HG03139 (cell line): ENCODE data around the gene COX4I2.
"Not testable (repeated sequence)": the region's sequence is repeated elsewhere in the genome, so short reads cannot be mapped to it uniquely, and the experiment has no call there.

Experiments used
- ATAC-seq: cut with Tn5 transposase; IDR thresholded peaks from one replicate; pipeline ENCODE4 v1.9.1; 2021; ENCODE audit not compliant: unreplicated experiment

Gene COX4I2

DNA sequence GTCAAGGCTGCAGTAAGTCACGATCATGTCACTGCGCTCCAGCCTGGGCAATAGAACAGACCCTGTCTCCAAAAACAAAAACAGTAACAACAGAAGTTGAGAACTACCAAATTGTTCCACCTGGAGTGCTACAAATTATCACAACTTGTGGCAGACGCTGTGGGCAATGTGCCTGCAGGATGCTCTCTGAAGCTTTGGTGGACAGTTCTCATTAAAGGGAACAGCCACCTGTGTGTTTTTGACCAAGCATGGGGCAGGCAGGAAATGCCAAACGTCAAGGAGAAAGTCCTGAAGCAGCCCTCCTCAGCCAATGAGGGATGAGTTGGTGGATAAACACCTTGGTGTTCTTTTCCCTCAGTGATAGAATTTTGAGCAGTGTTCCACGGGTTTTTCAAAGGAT is 15.8 kb downstream of the COX4I2 start:
- ATAC-seq = no peak

DNA sequence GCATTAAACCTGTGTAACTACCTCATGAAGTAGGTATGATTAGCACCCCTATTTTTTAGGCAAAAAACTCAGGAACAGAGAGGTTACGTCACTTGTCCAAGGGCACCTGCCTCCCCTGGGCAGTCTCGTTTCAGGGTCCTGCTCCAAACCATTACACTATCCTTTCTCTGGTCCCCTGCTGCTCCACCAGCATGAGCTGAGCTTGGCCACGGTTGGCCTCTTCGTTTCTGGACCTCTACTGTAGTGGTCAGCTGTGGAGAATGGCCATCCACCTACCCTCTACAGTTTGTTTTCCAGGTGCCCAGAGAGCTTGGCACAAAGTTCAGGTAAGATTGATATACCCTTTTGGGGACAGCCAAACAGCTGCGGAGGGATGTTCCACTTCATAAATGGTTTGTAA is 16.8 kb downstream of the COX4I2 start:
- no peak for ATAC-seq

DNA sequence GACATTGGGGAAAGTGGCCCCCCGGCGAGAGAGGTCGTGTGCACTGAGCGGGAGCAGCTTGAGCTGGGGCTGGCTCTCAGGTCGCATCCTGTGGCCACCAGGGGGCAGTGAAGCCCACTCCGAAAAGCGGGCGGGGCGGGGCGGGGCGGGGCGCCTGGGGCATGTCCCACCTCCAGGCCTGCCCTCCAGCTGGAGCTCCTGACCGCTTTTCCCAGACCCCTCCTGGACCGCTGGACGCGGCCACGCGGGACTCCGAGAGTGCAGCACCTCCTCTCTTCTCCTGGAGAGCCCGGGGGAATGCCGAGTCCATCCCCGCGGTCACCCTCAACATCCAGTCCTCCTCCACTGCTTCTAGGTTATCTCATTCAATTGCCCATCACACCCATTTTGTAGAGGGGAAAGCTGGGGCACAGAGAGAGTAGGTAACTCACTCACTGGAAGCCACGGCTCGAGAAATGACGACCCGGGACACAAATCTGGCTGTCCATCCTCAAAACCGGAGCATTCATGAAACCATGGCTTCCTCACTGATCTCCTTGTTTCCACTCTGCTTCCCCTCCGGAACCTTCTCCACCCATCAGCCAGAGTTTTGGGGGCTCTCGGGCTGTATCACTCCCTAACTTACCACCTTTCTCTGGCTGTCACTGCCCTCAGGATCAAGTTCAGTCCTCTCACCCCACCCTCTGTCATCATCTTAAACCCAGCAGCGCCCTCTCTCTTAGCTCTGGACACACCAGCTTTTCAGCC is 24.1 kb downstream of the COX4I2 start:
- peak; percentile 63 for ATAC-seq

DNA sequence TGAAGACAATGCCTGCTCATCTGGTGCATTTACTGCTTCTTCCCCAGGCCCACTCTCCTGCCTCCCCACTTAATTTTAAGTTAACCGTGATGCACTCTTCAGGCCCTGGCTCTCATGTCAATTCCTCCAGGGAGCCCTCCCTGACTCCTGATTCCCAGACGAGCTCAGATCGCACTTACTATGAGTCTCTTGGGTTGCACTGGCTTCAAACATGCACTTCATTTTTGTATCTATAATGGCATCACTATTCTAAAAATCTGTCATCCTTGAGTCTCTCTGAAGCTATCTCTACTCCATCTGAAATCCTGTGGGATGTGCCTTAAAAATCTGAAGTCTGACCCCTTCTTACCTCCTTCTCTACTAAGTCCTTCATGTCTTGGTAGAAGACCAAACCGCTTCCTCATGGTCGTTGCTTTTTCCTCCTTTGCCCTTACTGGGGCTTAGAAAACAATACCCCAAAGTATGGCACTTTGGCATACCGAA is 24.7 kb downstream of the COX4I2 start:
- no peak for ATAC-seq

DNA sequence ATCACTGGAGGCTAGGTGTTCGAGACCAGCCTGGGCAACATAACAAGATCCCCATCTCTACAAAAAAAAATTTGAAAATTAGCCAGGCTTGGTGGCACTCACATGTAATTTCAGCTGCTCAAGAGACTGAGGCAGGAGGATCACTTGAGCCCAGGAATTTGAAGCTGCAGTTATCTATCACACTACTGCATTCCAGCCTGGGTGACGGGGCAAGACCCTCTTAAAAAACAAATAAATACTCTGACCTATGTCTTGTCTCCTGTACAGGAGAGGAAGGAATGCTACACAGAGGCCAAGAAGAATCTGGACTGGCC is 25.8 kb downstream of the COX4I2 start:
- no peak for ATAC-seq

DNA sequence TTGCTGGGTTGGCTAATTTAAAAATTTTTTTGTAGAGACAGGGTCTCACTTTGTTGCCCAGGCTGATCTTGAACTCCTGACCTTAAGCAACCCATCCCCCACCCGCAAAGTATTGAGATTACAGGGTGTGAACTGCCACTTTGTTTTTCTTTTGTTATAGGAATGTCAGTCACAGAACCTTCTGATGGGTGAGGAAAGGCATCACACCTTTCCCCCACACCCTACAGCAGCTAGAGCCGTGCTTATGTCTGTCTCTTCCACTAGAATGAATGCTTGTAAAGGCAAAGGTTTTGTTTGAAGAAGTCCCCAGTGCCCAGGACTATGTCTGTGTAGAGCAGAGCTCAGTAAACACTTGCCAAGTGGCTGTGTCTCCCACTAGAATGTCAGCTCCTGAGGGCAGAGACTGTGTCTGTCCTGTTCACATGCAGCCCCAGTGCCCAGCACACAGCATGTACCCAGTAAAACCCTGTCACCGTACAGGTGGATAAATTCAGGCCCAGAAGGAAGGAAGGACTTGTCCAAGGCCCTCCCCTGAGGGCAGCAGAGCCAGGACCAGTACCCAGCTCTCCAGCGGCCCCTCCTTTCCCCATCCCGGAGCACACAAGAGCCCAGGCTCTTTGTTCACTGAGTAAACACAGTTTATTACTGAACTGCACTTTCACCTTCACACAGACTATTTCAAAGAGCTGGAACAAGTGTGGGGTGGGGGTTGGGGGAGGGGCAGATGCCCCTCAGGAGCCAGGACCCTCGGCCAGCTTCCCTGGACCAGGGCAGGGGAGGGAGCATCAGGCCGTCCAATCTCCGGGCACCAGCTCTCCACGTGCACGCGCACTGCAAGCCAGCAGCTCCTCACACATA is 26.4 kb downstream of the COX4I2 start:
- no peak for ATAC-seq

DNA sequence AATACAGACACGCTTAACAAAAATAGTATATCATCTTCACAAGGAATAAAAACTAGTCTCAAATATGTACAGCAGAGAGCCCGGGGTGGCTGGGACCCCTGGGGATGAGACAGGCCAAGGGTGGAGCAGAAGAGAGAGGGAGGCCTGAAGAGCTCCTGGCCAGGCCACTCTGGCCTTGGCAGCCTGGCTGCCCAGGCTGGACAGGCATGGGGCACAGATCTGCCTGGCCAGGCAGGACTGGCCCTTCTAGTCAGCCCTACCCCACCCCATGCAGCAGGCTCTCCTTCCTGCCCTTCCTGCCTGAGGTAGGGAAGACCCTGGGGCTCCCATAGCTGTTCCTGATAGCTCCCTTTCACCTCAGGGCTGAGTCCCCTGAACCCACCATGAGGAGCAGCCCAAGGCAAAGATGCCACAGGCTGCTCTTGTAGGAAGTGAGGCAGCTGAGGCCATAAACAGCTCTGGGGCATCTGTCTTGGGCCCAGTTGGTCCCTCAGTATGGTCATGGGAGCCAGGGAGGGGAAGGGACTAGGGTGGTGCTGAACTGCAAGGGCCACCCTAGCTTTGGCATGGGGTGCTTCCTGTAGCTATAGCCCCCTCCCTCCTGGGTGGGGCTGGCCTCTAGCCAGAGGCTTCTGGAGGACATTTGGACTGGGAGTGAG is 27.1 kb downstream of the COX4I2 start:
- no peak for ATAC-seq

DNA sequence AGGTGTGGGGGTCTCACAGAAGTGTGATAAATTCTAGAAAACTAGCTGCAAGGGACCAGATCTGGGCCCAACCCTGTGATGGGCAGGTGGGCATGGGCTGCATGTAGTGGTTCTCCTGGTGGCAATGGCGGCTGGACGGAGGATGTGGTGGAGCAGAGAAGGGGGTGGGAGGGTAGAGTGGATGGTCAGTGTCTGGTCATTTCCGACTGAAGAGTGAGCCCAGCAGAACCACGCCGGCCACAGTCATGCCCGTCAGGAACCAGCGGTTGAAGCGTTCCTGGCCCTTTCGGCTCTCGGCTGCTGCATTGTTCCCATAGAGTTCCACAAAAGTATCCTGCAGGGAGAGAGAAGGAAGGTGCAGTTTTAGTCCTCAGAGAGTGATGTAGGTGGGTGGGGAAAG is 28.0 kb downstream of the COX4I2 start:
- ATAC-seq = no peak

DNA sequence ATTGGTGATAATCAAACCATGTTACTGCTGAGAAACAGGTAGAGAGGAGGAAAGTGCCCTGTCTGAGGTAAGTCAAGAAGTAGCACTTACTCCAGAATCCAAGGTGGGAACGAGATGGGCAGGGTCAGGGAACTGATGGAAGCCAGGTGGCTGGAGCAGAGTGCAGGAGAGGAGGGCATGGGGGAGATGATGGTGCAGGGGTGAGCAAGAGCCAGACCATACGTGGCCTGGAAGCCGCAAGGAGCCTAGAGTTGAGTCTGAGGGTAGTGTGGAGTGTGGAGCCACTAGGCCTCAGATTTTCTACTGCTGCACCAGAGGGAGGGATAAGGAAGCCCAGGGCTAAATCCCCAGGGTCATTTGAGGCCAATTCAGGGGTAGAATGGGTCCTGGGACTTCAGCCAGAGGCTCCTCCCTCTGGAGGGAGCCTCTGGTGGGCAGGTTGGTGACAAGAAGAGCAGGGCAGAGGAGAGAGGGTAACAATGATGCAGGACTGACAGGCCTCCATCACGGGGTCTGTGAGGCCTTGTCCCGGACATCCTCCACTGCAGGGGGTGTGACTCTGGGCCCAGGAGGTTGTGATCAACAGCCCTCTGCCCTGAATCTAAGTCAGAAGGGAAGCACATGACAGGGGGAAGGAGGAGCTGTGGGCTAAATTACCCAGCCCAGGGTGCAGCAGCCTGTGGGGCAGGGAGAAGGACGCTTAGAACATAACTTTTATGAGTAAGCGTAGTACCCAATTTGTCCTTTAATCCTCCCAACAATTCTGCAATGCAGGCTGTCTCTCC is 28.7 kb downstream of the COX4I2 start:
- ATAC-seq = no peak

DNA sequence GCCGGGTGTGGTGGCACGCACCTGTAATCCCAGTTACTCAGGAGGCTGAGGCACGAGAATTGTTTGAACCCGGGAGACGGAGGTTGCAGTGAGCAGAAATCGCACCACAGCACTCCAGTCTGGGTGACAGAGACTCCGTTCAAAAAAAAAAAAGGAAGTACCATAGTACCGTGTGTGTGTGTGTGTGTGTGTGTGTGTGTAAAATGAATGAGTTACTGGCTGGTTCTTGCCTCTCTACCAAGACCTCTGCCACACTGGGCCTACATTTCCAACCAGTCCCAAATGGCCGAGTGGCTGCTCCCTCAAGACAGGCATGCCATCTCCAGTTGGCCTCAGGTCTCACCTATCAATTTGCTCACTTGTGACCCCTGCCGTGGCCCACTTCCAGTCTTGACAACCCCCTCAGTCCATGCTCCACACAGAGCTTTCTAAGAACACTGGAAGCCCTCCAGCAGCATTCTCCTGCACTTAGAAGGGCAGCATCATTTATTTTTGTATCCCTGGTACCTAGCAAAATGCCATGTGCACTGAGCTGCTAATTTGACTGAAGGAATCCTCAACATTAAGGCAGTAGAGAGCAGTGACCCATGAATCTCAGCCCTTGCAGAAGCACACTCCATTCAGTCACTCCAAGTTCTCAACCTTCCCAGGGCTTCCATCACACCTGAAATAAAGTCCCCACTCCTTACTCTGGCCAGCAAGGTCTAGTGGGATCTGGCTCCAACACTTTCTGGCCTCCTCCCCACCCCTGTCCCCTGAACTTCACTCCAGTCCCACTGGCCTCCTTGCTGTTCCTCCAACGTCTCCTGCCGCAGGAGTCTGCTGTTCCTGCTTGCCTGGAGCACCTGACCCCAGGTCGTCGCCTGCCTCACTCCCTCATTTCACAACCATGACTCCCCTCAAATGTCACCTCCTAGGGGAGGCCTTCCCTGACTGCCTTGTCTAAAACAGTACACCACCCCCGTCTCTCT is 29.9 kb downstream of the COX4I2 start:
- ATAC-seq = no peak

DNA sequence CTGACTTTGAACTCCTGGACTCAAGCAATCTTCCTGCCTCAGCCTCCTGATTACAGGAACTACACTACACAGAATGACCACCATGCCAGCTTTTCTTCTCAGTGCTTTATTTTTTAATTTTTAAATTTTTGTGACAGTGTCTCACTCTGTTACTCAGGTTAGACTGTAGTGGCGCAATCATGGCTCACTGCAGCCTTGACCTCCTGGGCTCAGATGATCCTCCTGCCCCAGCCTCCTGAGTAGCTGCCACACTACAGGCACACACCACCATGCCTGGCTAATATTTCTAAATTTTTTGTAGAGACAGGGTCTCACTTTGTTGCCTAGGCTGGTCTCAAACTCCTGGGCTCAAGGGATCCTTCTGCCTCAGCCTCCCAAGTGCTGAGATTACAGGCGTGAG is 31.2 kb downstream of the COX4I2 start:
- ATAC-seq = not testable (repeated sequence)

DNA sequence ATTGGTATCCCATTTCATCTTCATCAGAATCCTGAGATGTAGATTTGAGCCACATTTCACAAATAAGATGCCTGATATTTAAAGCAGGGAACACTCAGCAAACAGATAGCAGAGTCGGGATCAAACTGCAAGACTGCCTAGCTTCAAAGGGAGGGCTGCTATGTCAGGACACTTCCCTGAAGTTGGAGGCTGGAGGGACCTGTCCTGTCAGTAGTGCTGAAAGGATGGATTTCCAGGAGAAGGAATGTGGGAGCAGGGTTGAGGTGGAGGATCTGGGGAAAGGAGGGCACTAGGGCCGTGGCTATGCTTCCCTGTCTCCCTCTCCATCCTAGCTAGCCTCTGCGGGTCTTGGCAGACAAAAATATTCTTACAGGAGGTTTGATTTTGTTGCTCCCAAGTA is 32.2 kb downstream of the COX4I2 start:
- no peak for ATAC-seq

DNA sequence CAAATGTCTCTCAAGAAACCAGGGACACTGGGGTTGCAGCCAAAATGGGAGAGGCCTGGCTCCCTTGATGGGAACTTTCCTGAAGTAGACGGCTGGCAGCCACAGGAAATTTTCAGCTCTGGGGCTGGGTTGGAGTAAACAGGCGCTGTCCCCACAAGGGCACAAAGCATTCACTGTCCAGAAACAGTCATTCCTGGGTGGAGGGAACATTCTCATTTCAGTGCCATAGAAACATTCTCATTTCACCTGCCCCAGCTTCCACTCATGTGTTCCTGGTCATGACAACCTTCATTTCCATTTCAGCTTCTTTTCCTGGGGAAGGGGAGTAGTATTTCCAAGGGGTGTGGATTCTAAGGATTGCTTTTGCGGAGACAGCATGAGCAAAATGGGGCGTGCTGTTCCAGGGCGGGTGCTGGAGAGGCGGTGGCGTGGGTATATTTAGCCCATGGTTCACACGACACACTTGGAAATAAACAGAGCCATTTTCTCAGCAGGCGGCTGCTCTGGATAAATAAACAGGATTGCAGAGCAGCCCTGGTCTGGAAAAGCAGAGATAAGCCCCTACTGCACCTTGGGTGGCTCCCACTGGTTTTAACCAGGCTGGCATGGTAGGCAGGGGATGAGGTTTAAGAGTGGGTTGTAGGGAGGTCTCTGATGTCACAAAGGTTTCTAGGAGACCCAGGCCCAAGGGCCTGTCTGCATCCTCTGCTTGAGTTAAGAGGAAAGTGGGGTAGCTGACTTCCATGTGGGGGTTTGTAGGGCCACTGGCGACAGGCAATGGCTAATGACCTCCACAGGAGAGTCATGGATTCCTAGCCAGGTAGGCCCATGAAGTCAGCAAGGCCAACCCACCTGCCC is 32.9 kb downstream of the COX4I2 start:
- no peak for ATAC-seq

DNA sequence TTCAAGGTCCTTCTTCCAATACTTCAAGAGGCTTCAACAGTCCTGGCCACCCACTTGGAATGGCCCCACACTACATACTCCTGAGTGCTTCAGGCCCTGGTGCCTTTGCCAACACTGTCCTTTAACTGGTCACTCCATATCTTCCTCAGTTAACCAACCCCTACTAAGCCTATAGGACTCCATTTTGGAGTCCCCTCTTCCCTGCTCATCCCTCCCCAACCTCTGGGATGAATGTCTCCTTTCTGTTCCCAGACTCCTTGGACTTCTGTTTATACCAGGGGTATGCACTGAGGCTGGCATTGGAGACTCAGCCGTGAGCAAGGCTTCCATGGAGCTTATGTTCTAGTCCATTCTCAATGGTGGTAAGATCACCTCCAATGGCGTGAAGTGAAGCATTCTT is 33.6 kb downstream of the COX4I2 start:
- ATAC-seq = no peak

DNA sequence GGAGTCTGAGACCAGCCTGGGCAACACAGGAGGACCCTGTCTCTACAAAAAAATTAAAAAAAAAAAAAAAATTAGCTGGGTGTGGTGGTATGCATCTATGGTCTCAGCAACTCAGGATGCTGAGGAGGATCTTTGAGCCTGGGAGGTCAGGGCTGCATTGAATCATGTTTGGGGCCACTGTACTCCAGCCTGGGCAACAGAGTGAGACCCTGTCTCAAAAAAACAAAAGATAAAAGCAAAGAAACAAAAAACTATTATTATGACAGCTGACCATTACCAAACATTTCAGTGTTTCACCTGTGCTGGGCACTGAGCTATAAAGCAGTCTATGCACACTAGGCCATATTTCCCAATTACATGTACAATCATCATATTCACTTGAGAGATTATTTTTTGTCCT is 35.7 kb downstream of the COX4I2 start:
- ATAC-seq = no peak

DNA sequence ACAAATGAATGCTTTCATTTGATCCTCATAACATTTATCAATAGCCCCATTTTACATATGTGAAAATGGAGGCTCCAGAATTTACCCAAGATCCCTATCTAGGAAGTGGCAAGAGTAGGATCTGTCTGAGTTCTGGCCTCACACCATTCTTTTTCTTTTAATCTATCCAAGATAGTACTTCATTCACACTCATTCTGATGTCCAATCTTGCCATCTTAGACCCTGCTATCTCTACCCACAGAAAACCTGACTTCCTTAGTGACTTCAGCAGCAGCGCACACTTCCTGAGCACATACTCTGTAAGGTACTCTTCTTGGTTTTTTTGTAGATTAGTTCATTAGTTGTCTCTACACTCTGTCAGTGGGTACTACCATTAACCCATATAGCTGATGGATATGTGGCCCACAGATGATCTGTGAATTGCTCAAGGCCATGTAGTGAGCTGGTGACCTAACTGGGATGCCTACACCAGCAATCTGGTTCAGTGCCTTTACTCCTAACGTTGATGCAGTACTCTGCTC is 36.3 kb downstream of the COX4I2 start:
- no peak for ATAC-seq

DNA sequence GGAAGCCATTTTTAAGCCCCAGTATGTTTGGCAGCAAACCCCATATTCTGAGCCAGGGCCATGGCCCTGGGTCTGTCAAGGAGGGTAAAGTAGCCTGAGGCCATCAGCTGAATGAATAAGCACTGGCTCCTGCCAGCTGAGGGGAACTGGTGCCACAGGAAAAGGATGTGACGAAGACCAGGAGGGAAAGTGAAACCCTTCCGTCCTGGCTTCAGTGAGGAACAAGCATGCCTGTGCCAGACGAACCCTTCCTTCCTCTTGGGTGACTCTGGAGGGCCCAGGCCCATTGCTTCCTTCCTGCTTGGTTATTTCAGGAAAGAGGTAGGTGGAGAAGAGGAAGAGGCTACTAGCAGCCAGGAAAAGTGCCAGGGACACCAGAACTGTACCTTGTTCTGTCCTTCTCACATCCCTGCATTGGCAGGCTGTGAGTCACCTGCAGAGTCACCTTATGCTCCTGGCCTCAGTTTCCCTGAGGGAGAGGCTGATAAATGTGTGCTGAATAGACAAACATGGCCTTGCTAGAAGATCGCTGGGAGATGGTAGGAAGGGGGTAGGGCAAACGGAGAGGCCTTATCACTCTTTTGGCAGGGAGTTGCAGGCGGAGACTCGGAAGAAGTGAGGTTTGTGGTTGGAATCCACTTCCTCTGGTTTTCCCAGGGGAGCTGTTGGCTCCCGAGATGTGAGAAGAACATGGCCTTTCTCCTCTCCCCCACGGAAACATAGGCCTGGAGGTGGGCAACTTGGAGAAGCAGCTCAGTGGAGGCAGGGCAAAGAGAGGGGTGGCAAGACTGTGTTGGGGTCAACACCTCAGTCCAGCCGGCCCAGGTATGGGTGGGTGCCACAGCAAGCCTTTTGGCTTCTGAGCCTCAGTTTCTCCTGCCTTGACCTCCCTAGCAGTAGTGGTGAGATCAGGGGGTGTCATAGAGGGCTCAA is 37.4 kb downstream of the COX4I2 start:
- ATAC-seq = peak; percentile 60
